PC-9 (cell line): ENCODE results near the gene FASN. TPM values are rescaled to one million over a fixed set of nuclear protein-coding genes. Genes with fewer than 3 reads are reported as not detected.

Experiments
- BruUV-seq: library from RNA; stranded (reverse); fragments of 400-500 nt; replicated peaks from 2 replicates; lab custom pipeline; 2021; lab: Mats Ljungman, UMichigan
- CTCF ChIA-PET: fragments of 300-600 bp; sonication (Branson Sonifier 250); formaldehyde crosslinking; loops from one replicate; lab custom pipeline; 2022; ENCODE audit warnings: antibody characterized with exemption; lab: Charles Lee
- POLR2A ChIA-PET: fragments of 300-600 bp; sonication (Branson Sonifier 250); formaldehyde crosslinking; loops from one replicate; lab custom pipeline; 2022; ENCODE audit warnings: antibody characterized with exemption; ENCODE audit not compliant: unreplicated experiment; lab: Charles Lee
- DNase-seq, 2 experiments: peaks; one replicate each; pipeline versions ENCODE4 v3.0.0 to v3.0.0-alpha.2; 2015 to 2022; ENCODE audit warnings: mixed read lengths in 1 of 2
- H2AFZ ChIP-seq: fragments of 200-600 bp; sonication (generic); 2 replicates; pipeline ENCODE4 v1.8.1; 2017; ENCODE audit warnings: antibody characterized with exemption
- H3F3A ChIP-seq: fragments of 200-600 bp; sonication (generic); 2 replicates; pipeline ENCODE4 v1.8.1; 2017; ENCODE audit warnings: antibody characterized with exemption, mild to moderate bottlenecking, low read depth; ENCODE audit not compliant: insufficient read depth
- H3K27ac ChIP-seq: fragments of 200-600 bp; sonication (generic); 2 replicates; pipeline ENCODE4 v1.6.1; 2016; ENCODE audit warnings: mixed run types
- H3K27me3 ChIP-seq: fragments of 200-600 bp; sonication (generic); 2 replicates; pipeline ENCODE4 v1.6.1; 2016; ENCODE audit warnings: low read depth, mixed run types; ENCODE audit not compliant: insufficient read depth
- H3K36me3 ChIP-seq: fragments of 200-600 bp; sonication (generic); 2 replicates; pipeline ENCODE4 v1.6.1; 2016; ENCODE audit warnings: low read depth, mixed run types
- H3K4me1 ChIP-seq: fragments of 200-600 bp; sonication (generic); replicated peaks from 2 replicates; pipeline ENCODE4 v1.6.1; 2016; ENCODE audit warnings: mixed run types; ENCODE audit not compliant: insufficient read depth
- H3K4me2 ChIP-seq: fragments of 200-600 bp; sonication (generic); 2 replicates; pipeline ENCODE4 v1.6.1; 2017; ENCODE audit warnings: mixed run types
- H3K4me3 ChIP-seq: fragments of 200-600 bp; sonication (generic); 2 replicates; pipeline ENCODE4 v1.6.1; 2016; ENCODE audit warnings: mixed run types
- H3K79me2 ChIP-seq: fragments of 200-600 bp; sonication (generic); 2 replicates; pipeline ENCODE4 v1.6.1; 2017; ENCODE audit warnings: low read depth, mixed run types
- H3K9me2 ChIP-seq: fragments of 200-600 bp; sonication (generic); 2 replicates; pipeline ENCODE4 v1.8.1; 2017; ENCODE audit warnings: mild to moderate bottlenecking; ENCODE audit not compliant: insufficient read depth
- H3K9me3 ChIP-seq: fragments of 200-600 bp; sonication (generic); 2 replicates; pipeline ENCODE4 v1.8.1; 2016; ENCODE audit warnings: low read depth; ENCODE audit not compliant: insufficient read depth
- H4K20me1 ChIP-seq: fragments of 200-600 bp; sonication (generic); 2 replicates; pipeline ENCODE4 v1.8.1; 2017; ENCODE audit not compliant: insufficient read depth
- EZH2 ChIP-seq: fragments of 200-600 bp; sonication (generic); IDR thresholded peaks from 2 replicates; pipeline ENCODE4 v1.8.0; 2017; ENCODE audit warnings: antibody characterized with exemption, low read depth
- intact Hi-C: fragments of 100-400 bp; cut with micrococcal nuclease; formaldehyde crosslinking; loops from one replicate; pipeline ENCODE4 v1.10.0; 2022; ENCODE audit not compliant: unreplicated experiment
- total RNA-seq: library from RNA; stranded (reverse); gene quantifications from 2 replicates; pipeline ENCODE4 v1.2.3, GENCODE V29; 2021
- TF ChIP-seq, protein P1 (sequence below): fragments of 200-600 bp; sonication (generic); conservative IDR thresholded peaks from 2 replicates; pipeline ENCODE4 v1.6.1; 2017; ENCODE audit warnings: mixed run types, antibody characterized with exemption, mild to moderate bottlenecking, moderate library complexity

FASN gene
- total RNA-seq, 1 experiment from 2014 or later = 658 TPM

DNA sequence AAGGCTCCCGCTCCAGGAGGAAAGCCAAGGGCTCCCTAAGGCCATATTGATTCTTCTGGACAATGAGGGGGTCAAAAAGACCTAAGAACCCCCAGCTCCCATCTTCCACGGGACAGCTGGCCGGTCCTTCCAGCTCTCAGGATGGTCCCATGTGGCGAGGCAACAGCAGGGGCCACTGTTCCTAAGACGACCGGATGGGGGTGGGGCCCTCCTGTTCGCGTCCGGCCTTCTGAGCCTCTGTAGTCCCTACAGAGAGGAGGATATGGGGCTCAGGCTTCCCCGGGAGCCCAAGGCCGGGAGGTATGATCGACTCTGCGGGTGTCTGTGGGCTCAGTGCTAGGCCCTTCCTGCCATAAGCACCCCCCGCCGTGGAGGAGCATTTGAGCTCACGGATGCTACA lies 54.5 kb downstream of the FASN start:
- Histone ChIP-seq H3K4me2 (no peak overlapping the region), H3K27me3 (no peaks in the 10 kb centered on the region), H3K27ac (no peak overlapping the region), H4K20me1 (no peaks in the 10 kb centered on the region), H3K79me2 (no peaks in the 10 kb centered on the region), H3K4me3 (no peak overlapping the region), H3K36me3 (no peaks in the 10 kb centered on the region), H2AFZ (no peak overlapping the region), H3K9me2 (no peaks in the 10 kb centered on the region), H3F3A (no peaks in the 10 kb centered on the region), H3K4me1 (no peaks in the 10 kb centered on the region), H3K9me3 (no peaks in the 10 kb centered on the region)
- CTCF ChIA-PET = no interaction called here
- intact Hi-C loops = no loop called here
- POLR2A ChIA-PET = no interaction called here
- no peak for DNase-seq
- BruUV-seq = no TSS peak
- no peak for TF ChIP-seq EZH2
- TF ChIP-seq, protein P1, sequence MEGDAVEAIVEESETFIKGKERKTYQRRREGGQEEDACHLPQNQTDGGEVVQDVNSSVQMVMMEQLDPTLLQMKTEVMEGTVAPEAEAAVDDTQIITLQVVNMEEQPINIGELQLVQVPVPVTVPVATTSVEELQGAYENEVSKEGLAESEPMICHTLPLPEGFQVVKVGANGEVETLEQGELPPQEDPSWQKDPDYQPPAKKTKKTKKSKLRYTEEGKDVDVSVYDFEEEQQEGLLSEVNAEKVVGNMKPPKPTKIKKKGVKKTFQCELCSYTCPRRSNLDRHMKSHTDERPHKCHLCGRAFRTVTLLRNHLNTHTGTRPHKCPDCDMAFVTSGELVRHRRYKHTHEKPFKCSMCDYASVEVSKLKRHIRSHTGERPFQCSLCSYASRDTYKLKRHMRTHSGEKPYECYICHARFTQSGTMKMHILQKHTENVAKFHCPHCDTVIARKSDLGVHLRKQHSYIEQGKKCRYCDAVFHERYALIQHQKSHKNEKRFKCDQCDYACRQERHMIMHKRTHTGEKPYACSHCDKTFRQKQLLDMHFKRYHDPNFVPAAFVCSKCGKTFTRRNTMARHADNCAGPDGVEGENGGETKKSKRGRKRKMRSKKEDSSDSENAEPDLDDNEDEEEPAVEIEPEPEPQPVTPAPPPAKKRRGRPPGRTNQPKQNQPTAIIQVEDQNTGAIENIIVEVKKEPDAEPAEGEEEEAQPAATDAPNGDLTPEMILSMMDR = no peak

DNA sequence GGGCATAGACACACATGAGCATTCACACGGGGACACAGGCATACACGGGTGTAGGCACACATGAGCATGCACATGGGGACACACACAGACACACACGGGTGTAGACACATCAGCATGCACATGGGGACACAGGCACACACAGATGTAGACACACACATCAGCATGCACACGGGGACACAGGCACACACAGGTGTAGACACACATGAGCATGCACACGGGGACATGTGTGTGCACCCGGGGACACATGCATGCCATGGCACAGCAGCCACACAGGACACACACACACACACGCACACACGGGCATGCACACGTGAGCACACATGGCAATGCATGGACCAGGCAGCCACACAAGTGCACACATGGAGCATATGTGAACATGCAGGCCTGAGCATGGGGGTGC lies 55.4 kb downstream of the FASN start:
- POLR2A ChIA-PET = no interaction called here
- Histone ChIP-seq H3K27me3 (no peaks in the 10 kb centered on the region), H3F3A (peaks cover 4% of the 10 kb centered on the region; the same call in 1 of the 2 replicates), H3K36me3 (no peaks in the 10 kb centered on the region), H3K9me2 (no peaks in the 10 kb centered on the region), H3K27ac (no peak overlapping the region), H3K9me3 (no peaks in the 10 kb centered on the region), H3K79me2 (no peaks in the 10 kb centered on the region), H3K4me3 (no peak overlapping the region), H4K20me1 (no peaks in the 10 kb centered on the region), H2AFZ (no peak overlapping the region), H3K4me2 (no peak overlapping the region), H3K4me1 (no peaks in the 10 kb centered on the region)
- BruUV-seq = no TSS peak
- intact Hi-C loops = no loop called here
- DNase-seq = no peak
- CTCF ChIA-PET = no interaction called here
- TF ChIP-seq, protein P1 = no peak
- TF ChIP-seq EZH2 = no peak

DNA sequence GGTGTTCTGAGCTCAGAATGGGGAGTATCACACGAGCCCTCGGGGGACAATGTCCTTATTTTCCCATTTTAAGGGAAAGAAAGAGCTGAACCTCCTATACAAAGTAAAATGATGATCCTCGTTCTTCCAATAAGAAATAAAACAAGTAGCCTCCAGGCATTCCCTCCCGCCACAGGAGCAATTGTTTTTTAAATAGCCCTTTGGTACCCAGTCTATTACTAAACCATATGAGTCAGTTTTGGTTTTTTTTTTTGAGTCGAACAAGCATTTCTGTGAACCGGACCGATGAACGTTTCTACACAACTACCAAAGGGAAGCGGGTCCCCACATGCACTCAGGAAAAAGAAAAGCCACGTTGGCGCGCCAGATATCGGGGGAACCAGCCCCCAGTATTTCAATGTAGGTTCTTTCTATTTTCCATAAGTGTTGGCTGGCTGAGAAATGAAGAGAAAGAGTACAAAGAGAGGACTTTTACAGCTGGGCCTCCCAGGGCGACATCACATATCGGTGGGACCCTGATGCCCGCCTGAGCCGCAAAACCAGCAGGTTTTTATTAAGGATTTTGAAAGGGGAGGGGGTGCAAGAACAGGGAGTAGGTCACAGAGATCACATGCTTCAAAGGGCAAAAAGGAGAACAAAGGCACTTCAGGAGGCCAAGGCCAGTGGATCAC lies 56.8 kb downstream of the FASN start:
- TF ChIP-seq, protein P1 = no peak
- no peak for TF ChIP-seq EZH2
- Histone ChIP-seq H3K36me3 (no peaks in the 10 kb centered on the region), H2AFZ (no peak overlapping the region), H3K27me3 (no peaks in the 10 kb centered on the region), H3K9me3 (no peaks in the 10 kb centered on the region), H3K4me2 (no peak overlapping the region), H3F3A (peaks cover 4% of the 10 kb centered on the region; the same call in 1 of the 2 replicates), H3K9me2 (no peaks in the 10 kb centered on the region), H3K4me3 (no peak overlapping the region), H4K20me1 (no peaks in the 10 kb centered on the region), H3K4me1 (0 out of 2 replicates have a peak, but pooled peaks cover 5% of the 10 kb centered on the region), H3K27ac (no peak overlapping the region), H3K79me2 (no peaks in the 10 kb centered on the region)
- intact Hi-C loops = no loop called here
- ChIA-PET CTCF (interaction anchor here (0.6 kb wide), 1 partner anchor 62 kb away, joined by 4 read pairs; no protein-coding TSS in a partner anchor), POLR2A (no interaction called here)
- DNase-seq = no peak
- BruUV-seq = no TSS peak
